GM20431 (cell line): Measurements from ENCODE around the gene EXOSC10.

Source experiments
- in situ Hi-C: fragments of 300-500 bp; cut with MseI, MboI; formaldehyde crosslinking; loops from one replicate; pipeline ENCODE4 v1.15.0; 2020; ENCODE audit warnings: low sequenced_read_pairs; ENCODE audit not compliant: unreplicated experiment

EXOSC10 gene

GRCh38 chr1:11046270-11046566, 53.5 kb downstream of the EXOSC10 start:
- in situ Hi-C loops = loop anchor here (25.0 kb wide), 1 partner anchor 591 kb away; no protein-coding TSS in a partner anchor

GRCh38 chr1:11045428-11046269, 54.0 kb downstream of the EXOSC10 start:
- in situ Hi-C loops = loop anchor here (25.0 kb wide), 1 partner anchor 592 kb away; no protein-coding TSS in a partner anchor

GRCh38 chr1:11044849-11045427, 54.7 kb downstream of the EXOSC10 start:
- in situ Hi-C loops = loop anchor here (25.0 kb wide), 1 partner anchor 592 kb away; no protein-coding TSS in a partner anchor

GRCh38 chr1:11044086-11044848, 55.4 kb downstream of the EXOSC10 start:
- in situ Hi-C loops = loop anchor here (25.0 kb wide), 1 partner anchor 593 kb away; no protein-coding TSS in a partner anchor

- in situ Hi-C loops = loop anchor here (25.0 kb wide), 1 partner anchor 594 kb away; no protein-coding TSS in a partner anchor
These were observed 56.4 kb downstream of the EXOSC10 start for GRCh38 chr1:11042995-11043874.

GRCh38 chr1:11042065-11042464, 57.6 kb downstream of the EXOSC10 start:
- in situ Hi-C loops = loop anchor here (25.0 kb wide), 1 partner anchor 595 kb away; no protein-coding TSS in a partner anchor

GRCh38 chr1:11041048-11041447, 58.6 kb downstream of the EXOSC10 start:
- in situ Hi-C loops = loop anchor here (25.0 kb wide), 1 partner anchor 596 kb away; no protein-coding TSS in a partner anchor

GRCh38 chr1:11040105-11040429, 59.6 kb downstream of the EXOSC10 start:
- in situ Hi-C loops = loop anchor here (25.0 kb wide), 1 partner anchor 597 kb away; no protein-coding TSS in a partner anchor

GRCh38 chr1:11039351-11040104, 60.1 kb downstream of the EXOSC10 start:
- in situ Hi-C loops = loop anchor here (25.0 kb wide), 1 partner anchor 598 kb away; no protein-coding TSS in a partner anchor

GRCh38 chr1:11037740-11038182, 61.9 kb downstream of the EXOSC10 start:
- in situ Hi-C loops = loop anchor here (25.0 kb wide), 1 partner anchor 600 kb away; no protein-coding TSS in a partner anchor

GRCh38 chr1:11037019-11037739, 62.5 kb downstream of the EXOSC10 start:
- in situ Hi-C loops = loop anchor here (25.0 kb wide), 1 partner anchor 600 kb away; no protein-coding TSS in a partner anchor

GRCh38 chr1:11031624-11032262, 67.9 kb downstream of the EXOSC10 start:
- in situ Hi-C loops = loop anchor here (25.0 kb wide), 1 partner anchor 606 kb away; no protein-coding TSS in a partner anchor

GRCh38 chr1:11030865-11031264, 68.8 kb downstream of the EXOSC10 start:
- in situ Hi-C loops = loop anchor here (25.0 kb wide), 1 partner anchor 606 kb away; no protein-coding TSS in a partner anchor

GRCh38 chr1:11028018-11028417, 71.7 kb downstream of the EXOSC10 start:
- in situ Hi-C loops = loop anchor here (25.0 kb wide), 1 partner anchor 609 kb away; no protein-coding TSS in a partner anchor

GRCh38 chr1:11027316-11027715, 72.4 kb downstream of the EXOSC10 start:
- in situ Hi-C loops = loop anchor here (25.0 kb wide), 1 partner anchor 610 kb away; no protein-coding TSS in a partner anchor

- in situ Hi-C loops = loop anchor here (25.0 kb wide), 1 partner anchor 610 kb away; no protein-coding TSS in a partner anchor
These were observed 72.8 kb downstream of the EXOSC10 start for GRCh38 chr1:11026903-11027302.

- in situ Hi-C loops = loop anchor here (25.0 kb wide), 1 partner anchor 611 kb away; no protein-coding TSS in a partner anchor
These were observed 73.6 kb downstream of the EXOSC10 start for GRCh38 chr1:11026052-11026451.
